ENCODE measurements around the gene RABGGTA.

RABGGTA gene

GRCh38 chr14:24268225-24268624 is 3.2 kb downstream of the RABGGTA start:
- no peak overlapping the region for H3K4me3 ChIP-seq (ENCODE audit: low read depth, low read length)
- no peak for TF ChIP-seq CTCF (IDR thresholded peaks at IDR 0.05; ENCODE audit: low read depth, low read length)

GRCh38 chr14:24267516-24267915 is 3.9 kb downstream of the RABGGTA start:
- TF ChIP-seq CTCF (IDR thresholded peaks at IDR 0.05; ENCODE audit: low read depth, low read length), result no peak
- no peak overlapping the region for H3K4me3 ChIP-seq (ENCODE audit: low read depth, low read length)

GRCh38 chr14:24266344-24267244 is 4.8 kb downstream of the RABGGTA start:
- TF ChIP-seq CTCF (IDR thresholded peaks at IDR 0.05; ENCODE audit: low read depth, low read length), result no peak
- H3K4me3 ChIP-seq (ENCODE audit: low read depth, low read length), result no peak overlapping the region

- H3K4me3 ChIP-seq (ENCODE audit: low read depth, low read length), result no peak overlapping the region
- TF ChIP-seq CTCF (IDR thresholded peaks at IDR 0.05; ENCODE audit: low read depth, low read length), result no peak
Observed at GRCh38 chr14:24264298-24264697, 7.1 kb downstream of the RABGGTA start.

- no peak for TF ChIP-seq CTCF (IDR thresholded peaks at IDR 0.05; ENCODE audit: low read depth, low read length)
- no peak overlapping the region for H3K4me3 ChIP-seq (ENCODE audit: low read depth, low read length)
Observed at GRCh38 chr14:24263848-24264247, 7.5 kb downstream of the RABGGTA start.

- no peak within 1 kb of the TSS for H3K4me3 ChIP-seq (ENCODE audit: low read depth, low read length)
- TF ChIP-seq CTCF (IDR thresholded peaks at IDR 0.05; ENCODE audit: low read depth, low read length), result no peak
Observed at GRCh38 chr14:24262821-24263733, 8.3 kb downstream of the RABGGTA start, which contains the start of gene TGM1. Gene TGM1, minus strand, starts transcription at chr14:24263177. Its CDS starts 825 bp downstream, at chr14:24262352.

Data from WI38 (cell line).